Neutrophil (primary cell): ENCODE data around the gene SCGB1D1.

Source experiments
- H3K27ac ChIP-seq: fragments of 200-600 bp; sonication (generic); 2 replicates; pipeline ENCODE4 v1.5.1; 2016; ENCODE audit warnings: mild to moderate bottlenecking, moderate library complexity
- H3K27me3 ChIP-seq: fragments of 200-600 bp; sonication (generic); 2 replicates; pipeline ENCODE4 v1.6.0; 2016; ENCODE audit warnings: mild to moderate bottlenecking
- H3K36me3 ChIP-seq: fragments of 200-600 bp; sonication (generic); 2 replicates; pipeline ENCODE4 v1.5.1; 2017
- H3K4me1 ChIP-seq, 2 experiments: fragments of 200-600 bp in 1 of 2; sonication (generic) in 1 of 2; 1 replicate in 1 of 2; 2 replicates in 1 of 2; pipeline versions ENCODE4 v1.5.1 to v1.6.1; 2013 to 2016; ENCODE audit warnings: low read depth in 1 of 2, low read length in 1 of 2, mild to moderate bottlenecking in 1 of 2, moderate library complexity in 1 of 2; ENCODE audit not compliant: control insufficient read depth in 1 of 2, insufficient read depth in 1 of 2
- H3K4me3 ChIP-seq, 2 experiments: fragments of 200-600 bp in 1 of 2; sonication (generic) in 1 of 2; 1 replicate in 1 of 2; 2 replicates in 1 of 2; pipeline ENCODE4 v1.5.1; 2013 to 2016; ENCODE audit warnings: low read depth in 1 of 2, low read length in 1 of 2, mild to moderate bottlenecking in 1 of 2, moderate library complexity in 1 of 2
- H3K9me3 ChIP-seq: fragments of 200-600 bp; sonication (generic); 2 replicates; pipeline ENCODE4 v1.5.1; 2016
- TF ChIP-seq, protein P1 (sequence below): fragments of 200-600 bp; sonication (generic); IDR thresholded peaks from 2 replicates; pipeline ENCODE4 v1.5.1; 2016; ENCODE audit warnings: antibody characterized with exemption

Gene SCGB1D1

DNA sequence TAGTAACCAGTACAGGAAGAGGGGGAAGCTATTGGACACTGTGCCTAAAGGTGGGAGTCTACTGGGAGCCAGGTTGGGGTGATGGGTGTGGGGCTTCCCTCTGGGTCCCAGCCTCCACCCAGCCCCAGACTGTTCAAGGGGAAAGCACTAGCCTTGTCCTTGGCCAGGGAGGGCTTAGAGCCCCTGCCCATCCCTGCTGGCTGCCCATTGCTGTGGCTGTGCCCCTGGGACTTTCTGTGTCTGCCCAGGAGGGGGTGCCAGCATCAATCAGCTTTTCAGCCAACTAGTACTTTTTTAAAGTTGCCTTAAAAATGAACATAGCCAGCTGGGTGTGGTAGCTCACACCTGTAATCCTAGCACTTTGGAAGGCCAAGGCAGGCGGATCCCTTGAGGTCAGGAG lies 46.3 kb upstream of the SCGB1D1 start:
- TF ChIP-seq, protein P1, sequence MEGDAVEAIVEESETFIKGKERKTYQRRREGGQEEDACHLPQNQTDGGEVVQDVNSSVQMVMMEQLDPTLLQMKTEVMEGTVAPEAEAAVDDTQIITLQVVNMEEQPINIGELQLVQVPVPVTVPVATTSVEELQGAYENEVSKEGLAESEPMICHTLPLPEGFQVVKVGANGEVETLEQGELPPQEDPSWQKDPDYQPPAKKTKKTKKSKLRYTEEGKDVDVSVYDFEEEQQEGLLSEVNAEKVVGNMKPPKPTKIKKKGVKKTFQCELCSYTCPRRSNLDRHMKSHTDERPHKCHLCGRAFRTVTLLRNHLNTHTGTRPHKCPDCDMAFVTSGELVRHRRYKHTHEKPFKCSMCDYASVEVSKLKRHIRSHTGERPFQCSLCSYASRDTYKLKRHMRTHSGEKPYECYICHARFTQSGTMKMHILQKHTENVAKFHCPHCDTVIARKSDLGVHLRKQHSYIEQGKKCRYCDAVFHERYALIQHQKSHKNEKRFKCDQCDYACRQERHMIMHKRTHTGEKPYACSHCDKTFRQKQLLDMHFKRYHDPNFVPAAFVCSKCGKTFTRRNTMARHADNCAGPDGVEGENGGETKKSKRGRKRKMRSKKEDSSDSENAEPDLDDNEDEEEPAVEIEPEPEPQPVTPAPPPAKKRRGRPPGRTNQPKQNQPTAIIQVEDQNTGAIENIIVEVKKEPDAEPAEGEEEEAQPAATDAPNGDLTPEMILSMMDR: no peak
- Histone ChIP-seq H3K36me3 (peaks cover 98% of the 10 kb centered on the region), H3K27me3 (no peaks in the 10 kb centered on the region)

GRCh38 chr11:62144641-62145255 lies 45.3 kb upstream of the SCGB1D1 start:
- Histone ChIP-seq H3K27me3 (no peaks in the 10 kb centered on the region), H3K27ac (no peak overlapping the region), H3K9me3 (no peaks in the 10 kb centered on the region), H3K4me3 (no peak overlapping the region), H3K36me3 (peaks cover 98% of the 10 kb centered on the region), H3K4me1 (no peaks in the 10 kb centered on the region)
- TF ChIP-seq, protein P1: no peak

More for the DNA sequence above, 46.3 kb upstream of the SCGB1D1 start:
- Histone ChIP-seq H3K4me3 (no peak overlapping the region), H3K27ac (no peak overlapping the region), H3K9me3 (no peaks in the 10 kb centered on the region), H3K4me1 (no peaks in the 10 kb centered on the region)

DNA sequence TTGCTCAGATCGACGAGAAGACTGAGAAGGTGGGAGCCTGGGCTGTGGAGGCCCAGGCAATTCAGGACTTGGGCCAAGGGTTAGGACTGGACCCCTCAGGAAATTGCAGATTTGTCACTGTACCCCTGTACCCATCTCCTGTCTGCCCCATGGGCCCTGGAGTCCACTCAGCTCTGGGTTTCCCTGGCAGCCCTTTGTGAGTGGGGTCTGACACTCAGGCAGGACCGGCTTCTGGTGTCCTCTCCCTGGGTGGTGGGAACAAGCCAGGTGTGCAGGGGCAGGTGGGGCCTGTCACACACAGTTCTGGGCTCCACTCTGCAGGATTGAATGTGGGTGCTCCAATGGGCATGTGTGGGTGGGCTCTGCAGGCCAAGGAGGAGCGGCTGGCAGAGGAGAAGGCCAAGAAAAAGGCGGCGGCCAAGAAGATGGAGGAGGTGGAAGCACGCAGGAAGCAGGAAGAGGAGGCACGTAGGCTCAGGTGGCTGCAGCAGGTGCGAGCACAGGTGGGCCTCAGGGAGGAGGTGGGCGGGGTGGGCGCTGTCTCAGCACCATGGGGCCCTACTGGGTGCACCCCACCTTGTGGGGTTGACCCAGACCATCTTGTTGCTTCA lies 44.6 kb upstream of the SCGB1D1 start:
- H3K36me3 ChIP-seq: peaks cover 98% of the 10 kb centered on the region
- H3K27ac ChIP-seq: no peak overlapping the region
- TF ChIP-seq, protein P1: no peak
- no peaks in the 10 kb centered on the region for H3K27me3 ChIP-seq
- H3K4me3 ChIP-seq: no peak overlapping the region
- no peaks in the 10 kb centered on the region for H3K9me3 ChIP-seq
- no peaks in the 10 kb centered on the region for H3K4me1 ChIP-seq

- H3K36me3 ChIP-seq: peaks cover 98% of the 10 kb centered on the region
- TF ChIP-seq, protein P1: no peak
Measured at GRCh38 chr11:62146476-62147200, 43.4 kb upstream of the SCGB1D1 start.

GRCh38 chr11:62147545-62147944 lies 42.5 kb upstream of the SCGB1D1 start:
- H3K36me3 ChIP-seq: peaks cover 98% of the 10 kb centered on the region
- H3K4me3 ChIP-seq: no peak overlapping the region
- H3K27me3 ChIP-seq: no peaks in the 10 kb centered on the region
- no peaks in the 10 kb centered on the region for H3K4me1 ChIP-seq
- TF ChIP-seq, protein P1: no peak
- H3K27ac ChIP-seq: no peak overlapping the region
- H3K9me3 ChIP-seq: no peaks in the 10 kb centered on the region

More at GRCh38 chr11:62146476-62147200, 43.4 kb upstream of the SCGB1D1 start:
- H3K9me3 ChIP-seq: no peaks in the 10 kb centered on the region
- H3K4me1 ChIP-seq: no peaks in the 10 kb centered on the region
- no peak overlapping the region for H3K27ac ChIP-seq
- H3K27me3 ChIP-seq: no peaks in the 10 kb centered on the region
- no peak overlapping the region for H3K4me3 ChIP-seq
